GM12878 (cell line): Measurements from ENCODE around the gene RARA.
"Not testable (repeated sequence)": the region's sequence is repeated elsewhere in the genome, so short reads cannot be mapped to it uniquely, and the experiment has no call there.

Experiments
- BHLHE40 ChIP-seq, 2 experiments: fragments of 450-650 bp in 1 of 2; IDR thresholded peaks; 2 replicates each; pipeline ENCODE4 v1.6.1; 2011 to 2017; ENCODE audit warnings: low read depth in 2 of 2, borderline replicate concordance in 1 of 2, improper control_type of control experiment in 1 of 2, low read length in 1 of 2, mild to moderate bottlenecking in 1 of 2
- CREB1 ChIP-seq: IDR thresholded peaks from 2 replicates; pipeline ENCODE4 v1.6.1; 2012; ENCODE audit warnings: low read depth, mild to moderate bottlenecking, inconsistent platforms
- EP300 ChIP-seq, 2 experiments: fragments of 150-350 bp in 1 of 2; IDR thresholded peaks; 2 replicates each; pipeline ENCODE4 v1.6.1; 2011 to 2012; ENCODE audit warnings: low read depth in 2 of 2, low read length in 2 of 2, borderline replicate concordance in 1 of 2, improper control_type of control experiment in 1 of 2, inconsistent platforms in 1 of 2; ENCODE audit not compliant: control insufficient read depth in 1 of 2
- KDM1A ChIP-seq: fragments of 200-600 bp; sonication (generic); IDR thresholded peaks from 2 replicates; pipeline ENCODE4 v1.6.1; 2016; ENCODE audit warnings: borderline replicate concordance
- POLR2A ChIP-seq: IDR thresholded peaks from 2 replicates; pipeline ENCODE4 v1.6.1; 2011; ENCODE audit warnings: low read depth, mild to moderate bottlenecking, low read length
- RBBP5 ChIP-seq: fragments of 200-600 bp; sonication (generic); conservative IDR thresholded peaks from 2 replicates; pipeline ENCODE4 v1.6.1; 2016
- TF ChIP-seq, protein P1 (sequence below): IDR thresholded peaks from 2 replicates; pipeline ENCODE4 v1.6.1; 2011; ENCODE audit warnings: borderline replicate concordance, low read depth, mild to moderate bottlenecking, moderate library complexity, mixed read lengths, low read length; ENCODE audit not compliant: insufficient read depth; ENCODE audit errors: extremely low read length
- TF ChIP-seq, protein P2 (sequence below), 3 experiments: IDR thresholded peaks in 2 of 3; conservative IDR thresholded peaks in 1 of 3; 2 replicates each; pipeline ENCODE4 v1.5.1; 2011; ENCODE audit warnings: low read depth in 3 of 3, low read length in 3 of 3, mild to moderate bottlenecking in 3 of 3, control low read depth in 2 of 3, moderate library complexity in 2 of 3, inconsistent platforms in 1 of 3, mixed read lengths in 1 of 3; ENCODE audit not compliant: control insufficient read depth in 2 of 3, insufficient read depth in 1 of 3; ENCODE audit errors: extremely low read depth in 1 of 3
- TF ChIP-seq, protein P3 (sequence below): IDR thresholded peaks from 2 replicates; pipeline ENCODE4 v1.6.1; 2012; ENCODE audit warnings: improper control_type of control experiment, low read depth, low read length; ENCODE audit not compliant: insufficient replicate concordance

DNA sequence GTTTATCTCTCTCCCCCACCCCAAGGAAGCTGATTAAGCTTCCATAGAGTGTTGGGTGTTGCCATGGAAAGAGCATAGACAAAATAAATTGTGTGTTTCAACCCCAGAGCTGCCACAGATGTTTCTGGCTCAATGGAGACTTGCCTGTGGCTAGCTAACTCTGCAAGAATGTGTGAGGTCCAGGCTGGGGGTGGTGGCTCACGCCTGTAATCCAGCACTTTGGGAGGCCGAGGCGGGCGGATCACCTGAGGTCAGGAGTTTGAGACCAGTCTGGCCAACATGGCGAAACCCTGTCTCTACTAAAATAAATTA, 4.5 kb upstream of the RARA start:
- not testable (repeated sequence) for TF ChIP-seq POLR2A; EP300 (IDR thresholded peaks at IDR 0.05; ENCODE audit: borderline replicate concordance in 1 of 2, control insufficient read depth in 1 of 2, low read depth in 2 of 2, low read length in 2 of 2); KDM1A; CREB1; BHLHE40 (IDR thresholded peaks at IDR 0.05; ENCODE audit: borderline replicate concordance in 1 of 2, low read depth in 2 of 2, low read length in 1 of 2); RBBP5
- TF ChIP-seq, protein P1, sequence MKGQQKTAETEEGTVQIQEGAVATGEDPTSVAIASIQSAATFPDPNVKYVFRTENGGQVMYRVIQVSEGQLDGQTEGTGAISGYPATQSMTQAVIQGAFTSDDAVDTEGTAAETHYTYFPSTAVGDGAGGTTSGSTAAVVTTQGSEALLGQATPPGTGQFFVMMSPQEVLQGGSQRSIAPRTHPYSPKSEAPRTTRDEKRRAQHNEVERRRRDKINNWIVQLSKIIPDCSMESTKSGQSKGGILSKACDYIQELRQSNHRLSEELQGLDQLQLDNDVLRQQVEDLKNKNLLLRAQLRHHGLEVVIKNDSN = not testable (repeated sequence)
- TF ChIP-seq, protein P2, sequence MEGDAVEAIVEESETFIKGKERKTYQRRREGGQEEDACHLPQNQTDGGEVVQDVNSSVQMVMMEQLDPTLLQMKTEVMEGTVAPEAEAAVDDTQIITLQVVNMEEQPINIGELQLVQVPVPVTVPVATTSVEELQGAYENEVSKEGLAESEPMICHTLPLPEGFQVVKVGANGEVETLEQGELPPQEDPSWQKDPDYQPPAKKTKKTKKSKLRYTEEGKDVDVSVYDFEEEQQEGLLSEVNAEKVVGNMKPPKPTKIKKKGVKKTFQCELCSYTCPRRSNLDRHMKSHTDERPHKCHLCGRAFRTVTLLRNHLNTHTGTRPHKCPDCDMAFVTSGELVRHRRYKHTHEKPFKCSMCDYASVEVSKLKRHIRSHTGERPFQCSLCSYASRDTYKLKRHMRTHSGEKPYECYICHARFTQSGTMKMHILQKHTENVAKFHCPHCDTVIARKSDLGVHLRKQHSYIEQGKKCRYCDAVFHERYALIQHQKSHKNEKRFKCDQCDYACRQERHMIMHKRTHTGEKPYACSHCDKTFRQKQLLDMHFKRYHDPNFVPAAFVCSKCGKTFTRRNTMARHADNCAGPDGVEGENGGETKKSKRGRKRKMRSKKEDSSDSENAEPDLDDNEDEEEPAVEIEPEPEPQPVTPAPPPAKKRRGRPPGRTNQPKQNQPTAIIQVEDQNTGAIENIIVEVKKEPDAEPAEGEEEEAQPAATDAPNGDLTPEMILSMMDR (IDR thresholded peaks at IDR 0.05 in 2 of 3, conservative IDR thresholded peaks at IDR 0.05 in 1 of 3; ENCODE audit: control insufficient read depth in 2 of 3, extremely low read depth in 1 of 3, insufficient read depth in 1 of 3, low read depth in 3 of 3, low read length in 3 of 3) = not testable (repeated sequence)
- TF ChIP-seq, protein P3, sequence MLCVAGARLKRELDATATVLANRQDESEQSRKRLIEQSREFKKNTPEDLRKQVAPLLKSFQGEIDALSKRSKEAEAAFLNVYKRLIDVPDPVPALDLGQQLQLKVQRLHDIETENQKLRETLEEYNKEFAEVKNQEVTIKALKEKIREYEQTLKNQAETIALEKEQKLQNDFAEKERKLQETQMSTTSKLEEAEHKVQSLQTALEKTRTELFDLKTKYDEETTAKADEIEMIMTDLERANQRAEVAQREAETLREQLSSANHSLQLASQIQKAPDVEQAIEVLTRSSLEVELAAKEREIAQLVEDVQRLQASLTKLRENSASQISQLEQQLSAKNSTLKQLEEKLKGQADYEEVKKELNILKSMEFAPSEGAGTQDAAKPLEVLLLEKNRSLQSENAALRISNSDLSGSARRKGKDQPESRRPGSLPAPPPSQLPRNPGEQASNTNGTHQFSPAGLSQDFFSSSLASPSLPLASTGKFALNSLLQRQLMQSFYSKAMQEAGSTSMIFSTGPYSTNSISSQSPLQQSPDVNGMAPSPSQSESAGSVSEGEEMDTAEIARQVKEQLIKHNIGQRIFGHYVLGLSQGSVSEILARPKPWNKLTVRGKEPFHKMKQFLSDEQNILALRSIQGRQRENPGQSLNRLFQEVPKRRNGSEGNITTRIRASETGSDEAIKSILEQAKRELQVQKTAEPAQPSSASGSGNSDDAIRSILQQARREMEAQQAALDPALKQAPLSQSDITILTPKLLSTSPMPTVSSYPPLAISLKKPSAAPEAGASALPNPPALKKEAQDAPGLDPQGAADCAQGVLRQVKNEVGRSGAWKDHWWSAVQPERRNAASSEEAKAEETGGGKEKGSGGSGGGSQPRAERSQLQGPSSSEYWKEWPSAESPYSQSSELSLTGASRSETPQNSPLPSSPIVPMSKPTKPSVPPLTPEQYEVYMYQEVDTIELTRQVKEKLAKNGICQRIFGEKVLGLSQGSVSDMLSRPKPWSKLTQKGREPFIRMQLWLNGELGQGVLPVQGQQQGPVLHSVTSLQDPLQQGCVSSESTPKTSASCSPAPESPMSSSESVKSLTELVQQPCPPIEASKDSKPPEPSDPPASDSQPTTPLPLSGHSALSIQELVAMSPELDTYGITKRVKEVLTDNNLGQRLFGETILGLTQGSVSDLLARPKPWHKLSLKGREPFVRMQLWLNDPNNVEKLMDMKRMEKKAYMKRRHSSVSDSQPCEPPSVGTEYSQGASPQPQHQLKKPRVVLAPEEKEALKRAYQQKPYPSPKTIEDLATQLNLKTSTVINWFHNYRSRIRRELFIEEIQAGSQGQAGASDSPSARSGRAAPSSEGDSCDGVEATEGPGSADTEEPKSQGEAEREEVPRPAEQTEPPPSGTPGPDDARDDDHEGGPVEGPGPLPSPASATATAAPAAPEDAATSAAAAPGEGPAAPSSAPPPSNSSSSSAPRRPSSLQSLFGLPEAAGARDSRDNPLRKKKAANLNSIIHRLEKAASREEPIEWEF = not testable (repeated sequence)
